SK-N-SH (cell line): Measurements from ENCODE around the gene ADAMTS14. TPM values are rescaled to one million over a fixed set of nuclear protein-coding genes. Genes with fewer than 3 reads are reported as not detected.

Experiments used
- CTCF ChIA-PET: fragments of 300-600, 350-600 bp; formaldehyde crosslinking; extraction: SDS; loops from one replicate; lab custom pipeline; 2021; lab: Yijun Ruan, JAX
- POLR2A ChIA-PET: fragments of 350-600 bp; sonication (Branson Sonifier 250); formaldehyde crosslinking; extraction: SDS; loops from one replicate; lab custom pipeline; 2020; ENCODE audit warnings: antibody characterized with exemption, inconsistent platforms; lab: Yijun Ruan, JAX
- DNase-seq: peaks from one replicate; pipeline ENCODE4 v3.0.0; 2012
- H2AFZ ChIP-seq: fragments of 200-600 bp; sonication (generic); 2 replicates; pipeline ENCODE4 v1.8.1; 2016; ENCODE audit warnings: antibody characterized with exemption, mild to moderate bottlenecking, low read depth
- H3F3A ChIP-seq: fragments of 200-600 bp; sonication (generic); replicated peaks from 2 replicates; pipeline ENCODE3; 2016; ENCODE audit warnings: antibody characterized with exemption, mild to moderate bottlenecking; ENCODE audit not compliant: insufficient read depth
- H3K27ac ChIP-seq, 2 experiments: fragments of 200-500 bp in 1 of 2; fragments of 200-600 bp in 1 of 2; sonication (Bioruptor generic) in 1 of 2; sonication (generic), shearing (Covaris generic) in 1 of 2; 2 replicates each; pipeline versions ENCODE4 v1.5.1 to v1.6.1; 2014 to 2016; ENCODE audit warnings: low read depth in 2 of 2, inconsistent platforms in 1 of 2, low read length in 1 of 2, mild to moderate bottlenecking in 1 of 2, mixed read lengths in 1 of 2
- H3K27me3 ChIP-seq: fragments of 200-600 bp; sonication (generic), shearing (Covaris generic); 2 replicates; pipeline ENCODE4 v1.6.1; 2016; ENCODE audit warnings: mixed run types; ENCODE audit not compliant: insufficient read depth
- H3K36me3 ChIP-seq, 2 experiments: fragments of 200-500 bp in 1 of 2; fragments of 200-600 bp in 1 of 2; sonication (Bioruptor generic) in 1 of 2; sonication (generic) in 1 of 2; replicated peaks in 1 of 2; 2 replicates each; pipeline versions ENCODE3 to v1.5.1; 2014 to 2016; ENCODE audit warnings: low read length in 1 of 2, mild to moderate bottlenecking in 1 of 2; ENCODE audit not compliant: insufficient read depth in 2 of 2, control insufficient read depth in 1 of 2
- H3K4me1 ChIP-seq, 2 experiments: fragments of 200-500 bp in 1 of 2; fragments of 200-600 bp in 1 of 2; sonication (Bioruptor generic) in 1 of 2; sonication (generic), shearing (Covaris generic) in 1 of 2; 2 replicates each; pipeline versions ENCODE4 v1.5.1 to v1.6.1; 2014 to 2016; ENCODE audit warnings: low read depth in 1 of 2, low read length in 1 of 2, mixed run types in 1 of 2; ENCODE audit not compliant: insufficient read depth in 2 of 2, control insufficient read depth in 1 of 2
- H3K4me2 ChIP-seq: fragments of 200-600 bp; sonication (generic), shearing (Covaris generic); 2 replicates; pipeline ENCODE4 v1.6.1; 2017; ENCODE audit warnings: mixed run types
- H3K4me3 ChIP-seq, 2 experiments: fragments of 200-500 bp in 1 of 2; fragments of 200-600 bp in 1 of 2; sonication (Bioruptor generic) in 1 of 2; sonication (generic), shearing (Covaris generic) in 1 of 2; 2 replicates each; pipeline versions ENCODE4 v1.5.1 to v1.8.1; 2014 to 2016; ENCODE audit warnings: low read depth in 2 of 2, inconsistent platforms in 1 of 2, low read length in 1 of 2, mild to moderate bottlenecking in 1 of 2, mixed read lengths in 1 of 2, moderate library complexity in 1 of 2
- H3K79me2 ChIP-seq: fragments of 200-600 bp; sonication (generic); 2 replicates; pipeline ENCODE4 v1.8.1; 2017; ENCODE audit warnings: mild to moderate bottlenecking; ENCODE audit not compliant: insufficient read depth
- H3K9ac ChIP-seq: fragments of 200-600 bp; sonication (generic); 2 replicates; pipeline ENCODE4 v1.6.1; 2017; ENCODE audit warnings: mixed run types
- H3K9me2 ChIP-seq: fragments of 200-600 bp; sonication (generic); 2 replicates; pipeline ENCODE4 v1.6.1; 2017; ENCODE audit warnings: mixed run types
- H3K9me3 ChIP-seq: fragments of 200-600 bp; sonication (generic); 2 replicates; pipeline ENCODE4 v1.6.1; 2017; ENCODE audit warnings: mixed run types, mild to moderate bottlenecking, moderate library complexity
- H4K20me1 ChIP-seq: fragments of 200-600 bp; sonication (generic); 2 replicates; pipeline ENCODE4 v1.6.1; 2017; ENCODE audit warnings: mild to moderate bottlenecking, mixed run types; ENCODE audit not compliant: insufficient read depth
- CTCF ChIP-seq: fragments of 200-600 bp; sonication (generic); IDR thresholded peaks from 2 replicates; pipeline ENCODE4 v1.6.1; 2017; ENCODE audit warnings: antibody characterized with exemption, mild to moderate bottlenecking, moderate library complexity
- ELF1 ChIP-seq: IDR thresholded peaks from 2 replicates; pipeline ENCODE4 v1.4.0; 2012
- EP300 ChIP-seq, 2 experiments: IDR thresholded peaks; 2 replicates each; pipeline versions ENCODE4 v1.4.0 to v1.6.1; 2012; ENCODE audit warnings: borderline replicate concordance in 1 of 2, low read depth in 1 of 2, low read length in 1 of 2
- FOXJ3 ChIP-seq: sonication (generic); formaldehyde crosslinking; IDR thresholded peaks from 2 replicates; pipeline ENCODE4 v1.5.1; 2020; ENCODE audit warnings: mild to moderate bottlenecking, missing genetic modification reagents
- FOXM1 ChIP-seq: IDR thresholded peaks from 2 replicates; pipeline ENCODE4 v1.4.0; 2012; ENCODE audit warnings: low read depth, mild to moderate bottlenecking
- GATA2 ChIP-seq: sonication (generic); formaldehyde crosslinking; IDR thresholded peaks from 2 replicates; pipeline ENCODE4 v1.5.0; 2020; ENCODE audit warnings: mild to moderate bottlenecking, missing genetic modification reagents
- JUND ChIP-seq: IDR thresholded peaks from 2 replicates; pipeline ENCODE4 v1.4.0; 2012
- NFIC ChIP-seq: IDR thresholded peaks from 2 replicates; pipeline ENCODE4 v1.4.0; 2012; ENCODE audit warnings: borderline replicate concordance
- NRF1 ChIP-seq: IDR thresholded peaks from 2 replicates; pipeline ENCODE4 v1.6.1; 2012; ENCODE audit warnings: low read depth, mild to moderate bottlenecking, low read length
- RXRA ChIP-seq: IDR thresholded peaks from 2 replicates; pipeline ENCODE4 v1.4.0; 2012; ENCODE audit warnings: low read depth, mild to moderate bottlenecking, borderline replicate concordance
- SIN3A ChIP-seq: IDR thresholded peaks from 2 replicates; pipeline ENCODE4 v1.6.1; 2012; ENCODE audit warnings: low read depth, mild to moderate bottlenecking, low read length, moderate library complexity, borderline replicate concordance
- SMC3 ChIP-seq: IDR thresholded peaks from 2 replicates; pipeline ENCODE4 v1.6.1; 2012; ENCODE audit warnings: low read depth, low read length, improper control_type of control experiment
- TAF1 ChIP-seq: IDR thresholded peaks from 2 replicates; pipeline ENCODE4 v1.6.1; 2012; ENCODE audit warnings: low read depth, mild to moderate bottlenecking, low read length, moderate library complexity, borderline replicate concordance
- TEAD4 ChIP-seq: IDR thresholded peaks from 2 replicates; pipeline ENCODE4 v1.4.0; 2012; ENCODE audit warnings: mild to moderate bottlenecking, borderline replicate concordance; ENCODE audit not compliant: insufficient read depth
- ZBTB33 ChIP-seq: IDR thresholded peaks from 2 replicates; pipeline ENCODE4 v1.4.0; 2012; ENCODE audit warnings: low read depth, borderline replicate concordance
- WGBS: methylation state at CpG from one replicate; pipeline ENCODE4 v1.1.6; 2017; ENCODE audit warnings: low lambda C conversion rate; 5-methylcytosine and 5-hydroxymethylcytosine counted together
- polyA plus RNA-seq, 3 experiments: library from polyadenylated mRNA; depleted of rRNA; stranded (reverse); fragments of >200 nt; gene quantifications; 2 replicates each; pipeline ENCODE4 v1.2.3, GENCODE V29; 2012
- TF ChIP-seq, protein P1 (sequence below): fragments of 150-350 bp; IDR thresholded peaks from 2 replicates; pipeline ENCODE4 v1.6.1; 2016; ENCODE audit warnings: mild to moderate bottlenecking, low read depth, low read length
- TF ChIP-seq, protein P2 (sequence below): IDR thresholded peaks from 2 replicates; pipeline ENCODE4 v1.4.0; 2012; ENCODE audit warnings: low read depth

Gene ADAMTS14
- polyA plus RNA-seq, 1 of the 3 experiments (the other 2 are of a cell fraction), result 1.1 TPM

DNA sequence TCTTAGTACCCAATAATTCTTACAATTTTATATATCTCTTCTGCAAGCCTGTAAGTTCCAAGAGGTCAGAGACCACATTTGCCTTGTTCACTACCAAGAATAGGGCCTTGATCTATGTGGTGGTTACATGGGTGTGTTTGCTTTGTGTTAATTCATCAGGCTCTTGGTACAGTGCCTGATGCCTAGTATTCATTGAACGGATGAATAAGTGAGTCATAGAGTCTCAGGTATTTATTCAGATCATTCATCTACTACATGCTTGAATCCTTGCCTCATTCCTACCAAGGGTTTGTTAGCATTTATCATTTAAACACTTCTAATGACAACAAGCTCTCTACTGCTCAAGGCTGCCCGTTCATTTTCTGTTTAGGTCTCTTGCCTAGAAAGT is 132.1 kb downstream of the ADAMTS14 start:
- POLR2A ChIA-PET, result no interaction called here

More for the DNA sequence above, 132.1 kb downstream of the ADAMTS14 start:
- no peaks in the 10 kb centered on the region for H4K20me1 ChIP-seq
- H3F3A ChIP-seq, result no peaks in the 10 kb centered on the region
- no peak overlapping the region for H3K4me2 ChIP-seq
- no peak overlapping the region for H3K27ac ChIP-seq
- no peak for TF ChIP-seq GATA2 (CRISPR knock-in tag)
- no peak for TF ChIP-seq JUND
- no peak for TF ChIP-seq FOXM1
- no peak for TF ChIP-seq SMC3
- no peak for TF ChIP-seq TEAD4
- no peak for TF ChIP-seq TAF1
- no peak for TF ChIP-seq ZBTB33
- TF ChIP-seq EP300 (IDR thresholded peaks at IDR 0.05; ENCODE audit: borderline replicate concordance in 1 of 2, low read depth in 1 of 2, low read length in 1 of 2), result no peak
- no peak for TF ChIP-seq FOXJ3 (CRISPR knock-in tag)
- TF ChIP-seq CTCF, result no peak
- no peak for TF ChIP-seq NFIC
- TF ChIP-seq RXRA, result no peak
- TF ChIP-seq, protein P1, sequence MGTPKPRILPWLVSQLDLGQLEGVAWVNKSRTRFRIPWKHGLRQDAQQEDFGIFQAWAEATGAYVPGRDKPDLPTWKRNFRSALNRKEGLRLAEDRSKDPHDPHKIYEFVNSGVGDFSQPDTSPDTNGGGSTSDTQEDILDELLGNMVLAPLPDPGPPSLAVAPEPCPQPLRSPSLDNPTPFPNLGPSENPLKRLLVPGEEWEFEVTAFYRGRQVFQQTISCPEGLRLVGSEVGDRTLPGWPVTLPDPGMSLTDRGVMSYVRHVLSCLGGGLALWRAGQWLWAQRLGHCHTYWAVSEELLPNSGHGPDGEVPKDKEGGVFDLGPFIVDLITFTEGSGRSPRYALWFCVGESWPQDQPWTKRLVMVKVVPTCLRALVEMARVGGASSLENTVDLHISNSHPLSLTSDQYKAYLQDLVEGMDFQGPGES, result no peak
- no peak for TF ChIP-seq ELF1
- TF ChIP-seq NRF1, result no peak
- TF ChIP-seq, protein P2, sequence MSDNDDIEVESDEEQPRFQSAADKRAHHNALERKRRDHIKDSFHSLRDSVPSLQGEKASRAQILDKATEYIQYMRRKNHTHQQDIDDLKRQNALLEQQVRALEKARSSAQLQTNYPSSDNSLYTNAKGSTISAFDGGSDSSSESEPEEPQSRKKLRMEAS, result no peak
- no peak for TF ChIP-seq SIN3A
- no peaks in the 10 kb centered on the region for H3K9me3 ChIP-seq
- CTCF ChIA-PET, result interaction anchor here (0.6 kb wide), 1 partner anchor 13 kb away, joined by 3 read pairs; no protein-coding TSS in a partner anchor
- H3K4me1 ChIP-seq, result no peaks in the 10 kb centered on the region; a peak in 1 of 4 replicates
- no peaks in the 10 kb centered on the region for H3K36me3 ChIP-seq
- 9% methylated on average over 2 of the region's 2 CpGs for WGBS
- no peak overlapping the region for H3K4me3 ChIP-seq
- no peaks in the 10 kb centered on the region for H3K9me2 ChIP-seq
- H3K9ac ChIP-seq, result no peak overlapping the region
- H3K27me3 ChIP-seq, result peaks cover 14% of the 10 kb centered on the region; the same call in 1 of the 2 replicates
- no peak overlapping the region for H2AFZ ChIP-seq
- no peak for DNase-seq
- H3K79me2 ChIP-seq, result no peaks in the 10 kb centered on the region
